NCI-H1436 (cell line): Measurements from ENCODE around the gene PRAMEF9.
"Not testable (repeated sequence)": the region's sequence is repeated elsewhere in the genome, so short reads cannot be mapped to it uniquely, and the experiment has no call there.

Source experiments
- DNase-seq: peaks from one replicate; lab custom pipeline; 2025; lab: John Stamatoyannopoulos, UW

The PRAMEF9 gene

GRCh38 chr1:13171548-13171947 is at the start of gene PRAMEF9:
Gene PRAMEF9, plus strand, starts transcription at chr1:13171848. Its CDS starts 3,433 bp downstream, at chr1:13175281.
- not testable (repeated sequence) for DNase-seq

- DNase-seq = not testable (repeated sequence)
Measured at GRCh38 chr1:13155909-13156308, 15.7 kb upstream of the PRAMEF9 start, which contains the start of gene PRAMEF26. Gene PRAMEF26, minus strand, starts transcription at chr1:13156009. Its CDS starts 2,914 bp downstream, at chr1:13153095.

- DNase-seq = not testable (repeated sequence)
Measured at GRCh38 chr1:13165531-13165930, 6.1 kb upstream of the PRAMEF9 start, which contains the start of gene HNRNPCL4. Gene HNRNPCL4, minus strand, starts transcription at chr1:13165631. Its CDS starts 164 bp downstream, at chr1:13165467.

- not testable (repeated sequence) for DNase-seq
Measured at GRCh38 chr1:13201309-13201708, 29.7 kb downstream of the PRAMEF9 start, which contains the start of gene PRAMEF13. Gene PRAMEF13, minus strand, starts transcription at chr1:13201409. Its CDS starts 1,820 bp downstream, at chr1:13199589.

GRCh38 chr1:13208712-13209111 is 37.1 kb downstream of the PRAMEF9 start:
- DNase-seq = not testable (repeated sequence)

GRCh38 chr1:13216619-13217018 is 45.0 kb downstream of the PRAMEF9 start:
- DNase-seq = not testable (repeated sequence)

- not testable (repeated sequence) for DNase-seq
Measured at GRCh38 chr1:13219203-13219602, 47.6 kb downstream of the PRAMEF9 start.

- not testable (repeated sequence) for DNase-seq
Measured at GRCh38 chr1:13222788-13223187, 51.1 kb downstream of the PRAMEF9 start.

GRCh38 chr1:13224480-13225060 is 52.9 kb downstream of the PRAMEF9 start:
- no peak for DNase-seq

- not testable (repeated sequence) for DNase-seq
Measured at GRCh38 chr1:13225675-13226204, 54.1 kb downstream of the PRAMEF9 start, which contains the start of gene PRAMEF18. Gene PRAMEF18, minus strand, starts transcription at chr1:13226154. Its CDS starts 48 bp downstream, at chr1:13226106.

GRCh38 chr1:13227271-13228055 is 55.8 kb downstream of the PRAMEF9 start:
- not testable (repeated sequence) for DNase-seq

- DNase-seq = no peak
Measured at GRCh38 chr1:13228343-13228781, 56.7 kb downstream of the PRAMEF9 start.
